PC-9 (cell line): Measurements from ENCODE around the gene ERC1. TPM values are rescaled to one million over a fixed set of nuclear protein-coding genes. Genes with fewer than 3 reads are reported as not detected.

ENCODE experiments used
- BruUV-seq: library from RNA; stranded (reverse); fragments of 400-500 nt; replicated peaks from 2 replicates; lab custom pipeline; 2021; lab: Mats Ljungman, UMichigan
- CTCF ChIA-PET: fragments of 300-600 bp; sonication (Branson Sonifier 250); formaldehyde crosslinking; loops from one replicate; lab custom pipeline; 2022; ENCODE audit warnings: antibody characterized with exemption; lab: Charles Lee
- POLR2A ChIA-PET: fragments of 300-600 bp; sonication (Branson Sonifier 250); formaldehyde crosslinking; loops from one replicate; lab custom pipeline; 2022; ENCODE audit warnings: antibody characterized with exemption; ENCODE audit not compliant: unreplicated experiment; lab: Charles Lee
- DNase-seq, 2 experiments: peaks; one replicate each; pipeline versions ENCODE4 v3.0.0 to v3.0.0-alpha.2; 2015 to 2022; ENCODE audit warnings: mixed read lengths in 1 of 2
- H2AFZ ChIP-seq: fragments of 200-600 bp; sonication (generic); 2 replicates; pipeline ENCODE4 v1.8.1; 2017; ENCODE audit warnings: antibody characterized with exemption
- H3F3A ChIP-seq: fragments of 200-600 bp; sonication (generic); 2 replicates; pipeline ENCODE4 v1.8.1; 2017; ENCODE audit warnings: antibody characterized with exemption, mild to moderate bottlenecking, low read depth; ENCODE audit not compliant: insufficient read depth
- H3K27ac ChIP-seq: fragments of 200-600 bp; sonication (generic); 2 replicates; pipeline ENCODE4 v1.6.1; 2016; ENCODE audit warnings: mixed run types
- H3K27me3 ChIP-seq: fragments of 200-600 bp; sonication (generic); 2 replicates; pipeline ENCODE4 v1.6.1; 2016; ENCODE audit warnings: low read depth, mixed run types; ENCODE audit not compliant: insufficient read depth
- H3K36me3 ChIP-seq: fragments of 200-600 bp; sonication (generic); 2 replicates; pipeline ENCODE4 v1.6.1; 2016; ENCODE audit warnings: low read depth, mixed run types
- H3K4me1 ChIP-seq: fragments of 200-600 bp; sonication (generic); replicated peaks from 2 replicates; pipeline ENCODE4 v1.6.1; 2016; ENCODE audit warnings: mixed run types; ENCODE audit not compliant: insufficient read depth
- H3K4me2 ChIP-seq: fragments of 200-600 bp; sonication (generic); 2 replicates; pipeline ENCODE4 v1.6.1; 2017; ENCODE audit warnings: mixed run types
- H3K4me3 ChIP-seq: fragments of 200-600 bp; sonication (generic); 2 replicates; pipeline ENCODE4 v1.6.1; 2016; ENCODE audit warnings: mixed run types
- H3K79me2 ChIP-seq: fragments of 200-600 bp; sonication (generic); 2 replicates; pipeline ENCODE4 v1.6.1; 2017; ENCODE audit warnings: low read depth, mixed run types
- H3K9me2 ChIP-seq: fragments of 200-600 bp; sonication (generic); 2 replicates; pipeline ENCODE4 v1.8.1; 2017; ENCODE audit warnings: mild to moderate bottlenecking; ENCODE audit not compliant: insufficient read depth
- H3K9me3 ChIP-seq: fragments of 200-600 bp; sonication (generic); 2 replicates; pipeline ENCODE4 v1.8.1; 2016; ENCODE audit warnings: low read depth; ENCODE audit not compliant: insufficient read depth
- H4K20me1 ChIP-seq: fragments of 200-600 bp; sonication (generic); 2 replicates; pipeline ENCODE4 v1.8.1; 2017; ENCODE audit not compliant: insufficient read depth
- CTCF ChIP-seq: fragments of 200-600 bp; sonication (generic); conservative IDR thresholded peaks from 2 replicates; pipeline ENCODE4 v1.6.1; 2017; ENCODE audit warnings: mixed run types, antibody characterized with exemption, mild to moderate bottlenecking, moderate library complexity
- EZH2 ChIP-seq: fragments of 200-600 bp; sonication (generic); IDR thresholded peaks from 2 replicates; pipeline ENCODE4 v1.8.0; 2017; ENCODE audit warnings: antibody characterized with exemption, low read depth
- intact Hi-C: fragments of 100-400 bp; cut with micrococcal nuclease; formaldehyde crosslinking; loops from one replicate; pipeline ENCODE4 v1.10.0; 2022; ENCODE audit not compliant: unreplicated experiment
- total RNA-seq: library from RNA; stranded (reverse); gene quantifications from 2 replicates; pipeline ENCODE4 v1.2.3, GENCODE V29; 2021

ERC1 gene
- total RNA-seq, 1 experiment from 2014 or later, result 52.0 TPM

GRCh38 chr12:1532375-1533165 is 541.5 kb downstream of the ERC1 start:
- Histone ChIP-seq H3K4me3 (no peak overlapping the region), H3K79me2 (no peaks in the 10 kb centered on the region)

GRCh38 chr12:1533205-1533601 is 542.2 kb downstream of the ERC1 start:
- TF ChIP-seq CTCF (no peak), EZH2 (no peak)
- CTCF ChIA-PET, result no interaction called here
- Histone ChIP-seq H3K27ac (no peak overlapping the region), H3K9me3 (no peaks in the 10 kb centered on the region), H4K20me1 (no peaks in the 10 kb centered on the region), H3K79me2 (no peaks in the 10 kb centered on the region), H3K27me3 (peaks cover 35% of the 10 kb centered on the region), H3K36me3 (no peaks in the 10 kb centered on the region), H3F3A (peaks cover under 1% of the 10 kb centered on the region; the same call in 1 of the 2 replicates), H3K9me2 (no peaks in the 10 kb centered on the region), H3K4me3 (no peak overlapping the region), H3K4me2 (no peak overlapping the region), H3K4me1 (no peaks in the 10 kb centered on the region), H2AFZ (no peak overlapping the region)
- intact Hi-C loops, result no loop called here
- no TSS peak for BruUV-seq
- no peak for DNase-seq
- POLR2A ChIA-PET, result no interaction called here

More at GRCh38 chr12:1532375-1533165, 541.5 kb downstream of the ERC1 start:
- TSS peak; percentile 31 for BruUV-seq
- ChIA-PET CTCF (no interaction called here), POLR2A (no interaction called here)
- Histone ChIP-seq H3K27ac (no peak overlapping the region), H3K9me3 (no peaks in the 10 kb centered on the region), H3K27me3 (peaks cover 35% of the 10 kb centered on the region), H2AFZ (no peak overlapping the region), H3K9me2 (no peaks in the 10 kb centered on the region), H3F3A (peaks cover 7% of the 10 kb centered on the region; the same call in 1 of the 2 replicates), H3K4me1 (no peaks in the 10 kb centered on the region), H3K36me3 (no peaks in the 10 kb centered on the region), H3K4me2 (no peak overlapping the region), H4K20me1 (no peaks in the 10 kb centered on the region)
- intact Hi-C loops, result no loop called here
- no peak for TF ChIP-seq CTCF
- no peak for TF ChIP-seq EZH2
- DNase-seq, result no peak

GRCh38 chr12:1533602-1534304 is 542.7 kb downstream of the ERC1 start:
- Histone ChIP-seq H3K36me3 (no peaks in the 10 kb centered on the region), H4K20me1 (no peaks in the 10 kb centered on the region), H3K9me3 (no peaks in the 10 kb centered on the region)

More at GRCh38 chr12:1533602-1534304, 542.7 kb downstream of the ERC1 start:
- H3F3A ChIP-seq, result no peaks in the 10 kb centered on the region
- no peaks in the 10 kb centered on the region for H3K9me2 ChIP-seq
- H3K4me1 ChIP-seq, result no peaks in the 10 kb centered on the region
- H3K27ac ChIP-seq, result no peak overlapping the region
- no peak overlapping the region for H3K4me2 ChIP-seq
- no peak for DNase-seq
- H3K27me3 ChIP-seq, result peaks cover 35% of the 10 kb centered on the region
- no peak overlapping the region for H2AFZ ChIP-seq
- intact Hi-C loops, result no loop called here
- H3K4me3 ChIP-seq, result no peak overlapping the region
- CTCF ChIA-PET, result no interaction called here
- TF ChIP-seq EZH2 (no peak), CTCF (no peak)
- H3K79me2 ChIP-seq, result no peaks in the 10 kb centered on the region
- POLR2A ChIA-PET, result no interaction called here
- BruUV-seq, result no TSS peak
